H4 (cell line): Measurements from ENCODE around the gene NFX1. TPM values are rescaled to one million over a fixed set of nuclear protein-coding genes. Genes with fewer than 3 reads are reported as not detected.
"Not testable (repeated sequence)": the region's sequence is repeated elsewhere in the genome, so short reads cannot be mapped to it uniquely, and the experiment has no call there.

Experiments used
- DNase-seq: peaks from one replicate; pipeline ENCODE4 v3.0.0-alpha.2; 2015; ENCODE audit warnings: low spot score
- total RNA-seq: library from RNA; depleted of rRNA; stranded (reverse); fragments of >200 nt; shearing (Covaris generic); gene quantifications from 2 replicates; pipeline ENCODE4 v1.2.3, GENCODE V29; 2014

The NFX1 gene
- total RNA-seq, 1 experiment from 2014 or later = 19.8 TPM

DNA sequence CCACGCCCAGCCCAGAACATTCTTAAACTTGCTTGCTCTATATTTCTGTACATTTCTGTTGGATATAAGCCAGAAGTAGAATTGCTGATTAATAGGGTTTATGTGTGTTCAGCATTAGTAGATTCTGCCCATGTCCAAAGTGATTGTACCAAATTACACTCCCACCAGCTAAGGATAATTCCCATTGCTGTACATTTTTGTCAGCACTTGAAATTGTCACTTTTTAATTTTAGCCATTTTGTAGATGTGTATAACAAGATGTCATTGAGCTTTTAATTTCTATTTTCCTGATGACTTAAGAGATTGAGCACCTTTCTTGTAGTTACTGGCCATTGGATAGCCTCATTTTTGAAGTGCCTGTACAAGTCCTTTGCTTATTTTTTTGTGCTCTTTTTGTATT, 65.6 kb downstream of the NFX1 start:
- no peak for DNase-seq

DNA sequence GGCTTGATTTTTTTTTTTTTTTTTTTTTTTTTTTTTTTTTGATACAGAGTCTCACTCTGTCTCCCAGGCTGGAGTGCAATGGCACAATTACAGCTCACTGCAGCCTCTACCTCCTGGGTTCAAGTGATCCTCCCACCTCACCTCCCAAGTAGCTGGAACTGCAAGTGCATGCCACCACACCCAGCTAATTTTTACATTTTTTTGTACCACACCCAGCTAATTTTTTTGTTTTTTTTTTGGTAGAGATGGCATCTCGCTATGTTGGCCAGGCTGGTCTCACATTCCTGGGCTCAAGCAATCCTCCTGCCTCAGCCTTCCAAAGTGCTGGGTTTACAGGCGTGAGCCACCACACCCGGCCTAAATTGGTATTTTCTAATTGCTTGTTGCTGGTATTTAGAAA, 68.3 kb downstream of the NFX1 start:
- DNase-seq = not testable (repeated sequence)

DNA sequence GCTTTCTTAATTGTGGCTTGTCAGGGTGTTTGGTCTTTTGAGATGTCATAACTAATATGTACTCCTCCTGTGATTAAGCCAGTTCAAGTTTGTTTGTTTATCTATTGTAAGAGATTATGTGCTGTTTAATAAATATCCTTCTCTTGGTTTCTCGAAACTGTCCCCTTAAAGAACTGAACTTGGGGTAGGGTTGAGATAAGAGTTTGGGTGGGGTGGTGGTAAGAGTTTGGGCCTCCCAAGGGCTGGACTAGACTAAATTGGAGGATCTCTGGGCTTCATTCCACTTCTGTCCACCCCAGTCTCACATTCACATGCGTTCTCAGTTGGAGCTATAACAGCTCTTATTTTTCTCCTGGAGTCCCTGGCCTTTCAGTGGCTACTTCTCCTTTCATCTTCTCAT, 73.8 kb downstream of the NFX1 start:
- DNase-seq = no peak

DNA sequence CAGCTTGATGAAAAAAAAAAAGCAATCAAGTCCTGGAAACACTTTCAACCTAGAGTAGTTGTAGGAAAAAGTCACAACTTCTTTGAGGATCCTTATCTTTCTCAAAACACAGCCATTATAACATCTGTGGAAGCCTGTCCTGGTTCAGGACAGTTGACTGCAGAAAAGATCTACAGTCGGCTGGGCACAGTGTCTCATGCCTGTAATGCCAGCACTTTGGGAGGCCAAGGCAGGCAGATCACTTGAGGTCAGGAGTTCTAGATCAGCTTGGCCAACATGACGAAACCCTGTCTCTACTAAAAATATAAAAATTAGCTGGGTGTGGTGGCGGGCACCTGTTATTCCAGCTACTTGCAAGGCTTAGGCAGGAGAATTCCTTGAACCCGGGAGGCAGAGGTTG, 74.5 kb downstream of the NFX1 start:
- not testable (repeated sequence) for DNase-seq

DNA sequence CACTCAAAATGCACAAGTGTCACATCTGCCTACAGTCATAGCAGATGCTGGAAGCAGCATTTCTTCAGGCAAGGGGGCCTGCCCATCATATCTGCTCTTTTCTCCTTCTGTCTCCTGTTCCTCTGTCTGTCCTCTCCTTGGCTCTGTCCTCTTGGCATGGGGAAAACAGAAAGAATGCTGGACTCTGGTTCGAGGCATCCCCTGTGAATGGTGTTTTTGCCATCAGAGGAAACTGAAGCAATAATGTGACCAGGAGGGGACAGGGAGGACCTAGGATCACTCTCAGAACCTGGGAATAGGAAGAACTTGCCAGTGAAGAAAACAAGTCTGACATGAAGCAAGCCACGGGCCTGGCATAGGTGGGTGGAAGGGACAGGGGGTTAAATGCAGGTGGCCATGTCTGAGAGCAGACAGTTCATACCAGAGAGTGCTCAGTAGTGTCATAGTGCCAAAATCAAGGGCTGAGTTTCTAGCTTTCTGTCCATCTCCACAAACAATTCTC, 76.7 kb downstream of the NFX1 start:
- DNase-seq = no peak

DNA sequence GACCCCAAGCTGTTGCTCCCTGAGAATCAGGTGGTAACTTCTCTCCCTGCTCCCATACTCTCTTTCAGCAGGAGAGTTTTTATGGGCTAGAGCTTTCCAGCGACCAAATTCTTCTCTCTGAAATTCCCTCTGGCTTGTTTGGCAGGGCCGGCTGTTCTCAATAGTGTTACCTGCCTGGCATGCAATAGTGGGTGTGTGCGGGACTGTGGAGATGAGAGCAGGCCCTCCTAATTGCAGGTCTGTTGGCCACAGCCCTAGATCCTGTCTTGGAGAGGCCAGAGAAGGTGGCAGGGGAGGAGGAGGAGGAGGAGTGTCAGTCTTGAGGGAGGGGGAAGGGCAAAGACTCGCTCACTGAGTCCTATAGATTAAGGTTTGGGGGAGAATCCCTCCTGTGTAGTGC, 82.6 kb downstream of the NFX1 start:
- DNase-seq = no peak

DNA sequence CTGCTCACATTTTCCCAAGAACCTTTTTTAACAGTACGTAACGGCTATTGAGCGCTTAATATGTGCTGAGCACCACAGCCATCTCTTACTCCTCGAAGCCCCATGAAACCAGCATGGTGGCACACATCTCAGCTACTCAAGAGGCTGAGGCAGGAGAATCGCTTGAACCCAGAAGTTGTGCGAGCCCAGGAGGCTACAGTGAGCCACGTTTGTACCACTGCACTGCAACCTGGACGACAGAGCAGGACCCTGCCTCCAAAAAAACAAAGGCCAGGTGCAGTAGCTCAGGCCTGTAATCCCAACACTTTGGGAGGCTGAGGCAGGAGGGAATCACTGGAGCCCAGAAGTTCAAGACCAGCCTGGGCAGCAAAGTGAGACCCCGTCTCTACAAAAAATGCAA, 83.9 kb downstream of the NFX1 start:
- DNase-seq = no peak

DNA sequence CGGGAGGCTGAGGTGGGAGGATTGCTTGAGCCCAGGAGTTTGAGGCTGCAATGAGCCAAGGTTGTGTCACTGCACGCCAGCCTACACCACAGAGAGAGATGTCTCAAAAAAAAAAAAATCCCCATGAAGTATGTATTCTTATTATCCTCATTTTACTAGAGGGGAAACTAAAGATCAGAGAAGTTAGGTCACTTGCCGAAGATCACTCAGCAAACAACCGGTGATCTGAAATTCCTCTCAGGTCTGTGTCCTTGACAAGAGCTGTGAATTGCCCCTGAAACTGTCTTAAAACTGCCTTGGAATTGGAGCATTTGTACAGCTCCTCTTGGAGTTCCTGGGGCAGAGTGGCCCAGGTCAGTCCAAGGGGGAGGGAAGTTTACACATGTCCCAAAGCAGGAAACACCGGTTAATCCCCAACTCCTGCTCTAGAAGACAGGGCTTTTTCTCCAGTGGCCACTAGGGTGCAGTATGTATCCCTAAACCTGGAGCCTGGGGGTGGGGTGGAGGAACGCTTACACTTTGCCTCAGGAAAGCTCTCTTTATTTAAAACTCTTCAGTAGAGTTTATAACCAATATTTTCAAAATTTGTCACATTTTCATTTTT, 84.4 kb downstream of the NFX1 start:
- peak; percentile 65 for DNase-seq

DNA sequence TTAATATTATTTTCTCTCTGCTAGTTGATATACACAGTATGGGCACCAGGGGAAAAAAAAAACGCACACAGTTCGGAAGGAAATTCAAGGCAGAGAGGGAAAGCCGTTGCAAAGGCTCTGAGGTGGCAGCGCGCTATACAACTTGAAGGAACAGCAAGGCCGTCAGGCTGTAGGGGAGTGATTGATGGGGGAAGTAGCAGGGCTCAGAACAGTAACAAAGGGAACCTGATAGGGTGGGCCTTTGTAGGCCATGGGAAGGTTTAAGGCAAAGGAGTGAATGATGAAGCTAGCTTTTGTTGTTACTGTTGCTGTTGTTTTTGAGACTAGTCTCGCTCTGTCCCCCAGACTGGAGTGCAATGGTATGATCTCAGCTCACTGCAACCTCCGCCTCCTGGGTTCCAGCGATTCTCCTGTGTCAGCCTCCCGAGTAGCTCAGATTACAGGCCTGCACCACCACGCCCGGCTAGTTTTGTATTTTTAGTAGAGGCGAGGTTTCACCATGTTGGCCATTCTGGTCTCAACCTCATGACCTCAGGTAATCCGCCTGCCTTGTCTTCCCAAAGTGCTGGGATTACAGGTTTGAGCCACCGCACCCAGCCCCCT, 85.0 kb downstream of the NFX1 start:
- DNase-seq = no peak

DNA sequence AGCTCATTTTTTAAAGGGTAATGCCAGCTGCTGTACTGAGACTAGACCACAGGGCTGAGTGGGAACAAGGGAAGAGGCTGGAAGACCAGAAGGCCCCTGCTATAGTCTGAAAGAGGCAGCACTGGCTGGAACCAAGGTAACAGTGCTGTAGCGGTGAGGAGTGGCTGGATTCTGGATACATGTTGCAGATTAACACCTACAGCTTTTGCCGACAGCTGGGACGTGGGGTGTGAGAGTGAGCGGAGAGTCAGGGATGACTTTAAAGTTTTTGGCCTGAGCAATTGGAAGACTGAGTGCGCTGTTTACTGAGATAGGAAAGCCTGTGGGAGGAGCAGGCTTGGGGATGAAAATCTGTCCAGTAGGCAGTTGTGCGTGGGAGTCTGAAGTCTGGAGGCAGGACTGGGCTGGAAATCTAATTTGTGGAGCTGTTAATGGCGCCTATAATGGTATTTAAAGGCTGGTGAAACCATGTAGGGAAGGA, 85.6 kb downstream of the NFX1 start:
- no peak for DNase-seq

DNA sequence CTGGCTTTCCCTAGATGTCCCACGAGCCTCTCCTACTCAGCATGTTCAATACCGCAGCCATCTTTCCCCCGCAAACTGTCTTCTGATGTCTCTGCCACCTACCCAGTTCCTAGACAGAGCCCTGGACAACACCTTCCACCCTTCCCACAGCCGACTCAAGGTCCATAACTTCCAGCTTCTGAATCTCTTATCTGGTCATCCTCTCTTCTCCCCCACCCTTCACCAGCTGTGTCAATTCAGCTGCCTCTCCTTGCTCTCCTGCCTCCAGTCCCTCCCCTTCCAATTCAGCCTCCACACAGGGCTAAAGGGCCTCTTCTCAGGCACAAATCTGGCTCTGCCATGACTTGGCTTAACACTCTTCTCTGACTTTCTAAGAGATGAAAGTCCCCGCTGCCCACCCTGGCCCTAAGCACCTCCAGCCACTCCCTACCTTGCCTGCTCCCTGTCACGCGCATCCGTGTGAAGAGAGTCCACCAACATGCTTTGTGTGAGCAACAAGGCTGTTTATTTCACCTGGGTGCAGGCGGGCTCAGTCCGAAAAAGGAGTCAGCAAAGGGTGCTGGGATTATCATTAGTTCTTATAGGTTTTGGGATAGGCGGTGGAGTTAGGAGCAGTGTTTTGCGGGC, 86.9 kb downstream of the NFX1 start:
- no peak for DNase-seq

DNA sequence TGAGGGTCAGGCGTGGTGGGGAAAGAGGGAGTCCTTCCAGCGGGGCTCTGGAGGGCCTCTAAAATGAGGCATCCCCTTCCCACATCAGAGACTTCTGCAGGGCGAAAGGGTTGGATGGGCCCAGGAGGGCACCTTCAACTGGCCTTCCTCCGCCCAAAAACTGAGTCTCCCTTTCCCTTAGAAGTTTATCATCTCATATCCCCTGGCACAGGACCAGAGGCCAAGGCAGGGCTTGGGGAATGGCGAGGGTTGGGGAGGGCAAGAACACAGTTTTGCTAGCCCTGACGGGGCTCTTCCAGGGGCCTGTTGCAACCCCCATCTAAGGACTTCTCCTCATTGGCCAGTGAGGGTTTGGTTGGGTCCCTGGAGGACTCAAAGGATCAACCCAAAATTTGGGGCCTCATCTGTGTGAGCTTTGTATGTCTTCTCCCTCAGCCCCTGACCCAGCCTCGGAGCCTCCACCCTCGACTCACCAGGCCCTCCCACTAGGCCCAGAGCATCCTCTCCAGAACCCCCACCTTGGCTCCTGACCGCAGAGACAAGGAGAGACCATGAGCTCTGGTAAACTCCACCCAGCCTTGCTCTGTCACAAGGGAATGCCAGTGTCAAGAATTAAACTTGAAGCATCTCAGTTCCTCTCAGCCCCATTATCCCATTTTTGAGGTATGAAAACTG, 87.9 kb downstream of the NFX1 start:
- DNase-seq = no peak

DNA sequence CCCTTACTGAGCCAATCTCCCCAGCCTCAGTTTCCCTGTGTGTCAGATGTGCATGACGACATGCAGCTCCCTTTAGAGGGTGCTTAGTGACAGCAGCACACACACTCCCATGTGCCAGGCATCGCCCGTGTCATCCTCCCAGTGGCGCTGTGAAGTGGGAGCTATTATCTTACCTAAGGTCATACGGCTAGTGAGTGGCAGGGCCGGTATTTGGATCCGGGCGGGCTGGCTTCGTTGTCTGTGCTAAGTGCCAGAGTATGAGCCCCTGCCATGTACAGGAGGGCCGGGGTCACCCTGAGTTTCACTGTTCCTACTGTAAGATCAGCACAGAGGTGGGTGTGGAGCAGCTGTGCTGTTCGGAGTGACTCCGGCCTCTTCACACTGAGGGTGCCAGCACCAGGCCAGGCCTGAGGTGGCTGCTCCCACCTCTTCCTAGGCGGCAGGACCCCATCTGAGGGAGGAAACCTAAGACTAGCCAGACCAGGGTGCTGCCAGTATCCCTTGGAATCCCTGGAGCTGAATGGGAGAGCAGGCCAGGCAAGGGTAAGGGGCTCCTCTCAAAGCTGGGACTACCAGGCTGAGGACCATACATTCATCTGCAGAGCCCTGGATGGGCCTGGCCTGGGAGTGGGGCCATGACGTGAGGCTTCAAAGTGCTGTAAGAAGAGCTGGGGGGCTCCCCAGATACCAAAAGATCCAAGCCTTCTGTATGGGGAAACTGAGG, 89.5 kb downstream of the NFX1 start:
- DNase-seq = no peak

DNA sequence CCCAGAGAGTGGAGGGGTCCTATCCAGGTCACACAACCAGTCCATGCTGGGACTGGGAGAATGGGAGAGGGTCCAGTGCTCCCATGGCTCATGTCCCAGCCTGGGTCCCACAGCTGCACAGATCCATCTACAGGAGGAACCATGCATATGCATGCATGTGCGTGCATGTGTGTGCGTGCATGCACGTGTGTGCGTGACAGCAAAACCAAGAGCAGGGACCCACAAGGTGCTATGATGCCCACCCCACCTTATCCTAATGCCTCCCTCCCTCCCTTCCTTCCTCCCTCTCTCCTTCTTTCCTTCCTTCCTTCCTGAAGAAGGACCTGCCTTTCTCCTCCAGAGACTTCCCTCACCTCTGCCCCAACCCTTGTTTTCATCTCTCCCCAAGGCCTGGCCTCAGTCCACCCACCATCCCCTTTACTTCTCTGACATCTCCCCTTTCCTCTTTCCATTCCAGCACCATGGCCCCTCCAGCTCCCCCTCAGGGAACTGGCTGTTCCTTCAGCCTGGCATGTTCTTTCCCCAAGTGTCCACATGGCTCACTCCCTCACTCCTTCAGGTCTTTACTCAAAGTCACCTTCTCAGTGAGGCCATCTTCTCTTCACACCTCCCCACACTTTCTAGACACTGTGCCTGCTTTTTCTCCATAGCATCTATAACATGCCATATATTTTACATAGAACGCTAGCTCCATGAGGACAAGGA, 90.2 kb downstream of the NFX1 start:
- no peak for DNase-seq

DNA sequence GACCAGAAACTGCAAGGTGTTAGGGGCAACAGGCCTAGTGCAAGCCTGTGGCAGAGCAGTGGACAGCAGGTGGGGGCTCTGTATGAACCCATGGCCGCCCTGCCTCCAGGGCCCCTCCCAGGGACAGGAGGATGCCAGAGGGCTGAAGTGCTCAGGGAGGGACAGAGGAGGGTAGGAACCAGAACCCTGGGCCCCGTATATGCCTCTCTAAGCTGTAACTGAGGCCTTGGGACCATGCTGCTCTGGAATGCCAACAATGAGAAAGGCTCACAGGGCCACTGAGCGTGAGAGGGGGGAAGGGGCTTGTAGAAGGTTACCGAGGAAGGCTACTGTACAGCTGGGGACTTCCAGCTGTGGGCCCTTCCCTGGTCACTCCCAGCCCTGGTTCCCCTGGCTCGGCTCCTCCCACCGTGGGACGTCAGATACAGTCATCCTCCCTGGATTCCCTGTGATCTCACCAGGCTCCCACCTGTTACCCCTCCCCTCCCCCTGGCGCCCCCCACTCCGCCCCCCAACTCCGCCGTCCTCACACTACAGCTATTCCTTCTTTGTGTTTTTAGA, 91.0 kb downstream of the NFX1 start:
- DNase-seq = no peak

DNA sequence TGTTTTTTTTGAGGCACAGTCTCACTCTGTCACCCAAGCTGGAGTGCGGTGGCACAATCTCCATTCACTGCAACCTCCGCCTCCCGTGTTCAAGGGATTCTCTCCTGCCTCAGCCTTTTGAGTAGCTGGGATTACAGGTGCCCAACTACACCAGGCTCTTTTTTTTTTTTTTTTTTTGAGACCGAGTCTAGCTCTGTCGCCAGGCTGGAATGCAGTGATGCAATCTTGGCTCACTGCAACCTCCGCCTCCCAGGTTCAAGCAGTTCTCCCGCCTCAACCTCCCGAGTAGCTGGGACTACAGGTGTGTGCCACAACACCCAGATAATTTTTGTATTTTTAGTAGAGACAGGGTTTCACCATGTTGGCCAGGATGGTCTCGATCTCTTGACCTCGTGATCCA, 92.1 kb downstream of the NFX1 start:
- not testable (repeated sequence) for DNase-seq

DNA sequence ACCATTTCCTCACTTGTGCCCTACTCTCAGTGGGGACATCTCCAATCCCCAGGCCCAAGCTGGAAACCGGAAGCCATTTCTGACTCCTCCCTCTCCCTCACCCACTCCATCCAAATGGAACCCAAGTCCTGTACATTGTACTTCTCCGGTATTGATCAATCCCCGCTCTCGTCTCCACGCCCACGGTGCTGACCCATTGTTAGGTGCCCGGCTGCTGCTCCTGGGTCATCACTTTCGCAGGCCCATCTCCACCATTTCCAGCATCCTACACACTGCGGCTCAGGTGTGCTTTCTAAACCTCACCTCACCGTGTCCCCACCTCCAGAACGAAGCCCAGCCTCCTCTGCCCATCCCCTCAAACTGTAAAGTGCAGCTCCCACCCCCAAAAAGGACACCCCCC, 93.1 kb downstream of the NFX1 start:
- not testable (repeated sequence) for DNase-seq

DNA sequence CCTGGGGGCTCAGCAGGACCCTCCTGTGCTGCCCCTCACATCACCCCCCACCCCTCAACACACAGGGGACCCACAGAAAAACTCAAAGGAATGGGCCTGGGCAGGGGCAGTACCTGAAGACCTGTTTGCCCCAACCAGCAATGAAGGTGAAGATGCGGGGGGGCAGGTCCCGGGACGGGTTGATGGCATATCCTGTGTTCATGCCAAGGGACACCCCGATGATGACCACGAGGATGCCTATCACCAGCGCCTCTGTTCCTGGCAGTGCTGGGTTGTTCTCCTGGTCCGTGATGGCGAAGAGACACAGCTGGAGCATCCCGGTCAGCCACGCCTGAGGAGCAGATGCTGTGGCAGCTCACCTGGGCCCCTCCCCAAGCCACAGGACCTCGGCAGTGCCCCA, 95.2 kb downstream of the NFX1 start:
- not testable (repeated sequence) for DNase-seq

DNA sequence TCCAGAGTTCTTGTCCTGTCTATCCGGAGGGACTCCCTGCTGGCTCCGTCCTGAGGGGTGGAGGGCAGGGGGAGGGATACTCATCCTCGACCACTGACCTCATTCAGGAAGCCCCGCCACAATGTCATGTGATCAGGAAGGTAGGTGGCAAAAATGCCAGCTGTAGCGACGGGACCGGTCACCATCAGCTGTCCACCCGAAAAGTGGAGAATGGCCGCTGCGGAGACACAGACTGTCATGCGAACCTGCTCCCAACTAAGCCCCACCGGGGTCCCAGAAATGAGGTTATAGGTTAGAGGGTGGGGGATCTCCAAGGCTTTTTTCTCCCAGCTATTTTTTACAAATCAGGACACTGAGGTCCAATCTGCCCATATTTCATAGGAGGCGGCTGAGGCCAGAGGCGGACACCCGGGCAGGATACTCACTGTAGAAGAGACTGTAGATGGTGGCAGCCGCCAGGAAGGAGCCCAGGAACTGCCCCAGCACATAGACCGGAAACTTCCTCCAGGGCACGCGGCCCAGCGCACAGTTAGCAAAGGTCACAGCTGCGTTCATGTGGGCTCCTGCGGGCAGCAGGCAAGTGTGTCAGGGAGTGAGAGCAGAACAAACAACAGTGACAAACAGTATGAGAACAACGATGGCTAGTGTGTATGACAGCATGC, 95.8 kb downstream of the NFX1 start:
- DNase-seq = not testable (repeated sequence)

DNA sequence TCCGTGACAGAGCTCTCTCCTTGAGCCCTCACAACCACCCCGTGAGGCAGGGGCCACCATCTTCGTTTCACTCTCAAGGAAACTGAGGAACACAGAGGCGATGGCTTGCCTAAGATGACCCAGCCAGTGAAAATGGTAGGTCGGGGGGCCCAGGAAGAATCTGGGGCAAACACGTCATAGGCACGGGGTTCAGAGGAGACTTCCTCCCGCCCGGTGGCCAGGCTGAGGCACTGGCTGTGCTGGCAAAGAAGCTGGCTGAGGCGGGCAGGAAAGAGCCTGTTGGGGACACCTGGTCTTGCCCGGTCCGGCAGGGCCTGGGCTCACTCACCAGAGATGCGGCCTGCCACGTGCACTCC, 96.3 kb downstream of the NFX1 start:
- DNase-seq = not testable (repeated sequence)
